Smooth muscle cell (in vitro differentiated cells): ENCODE results near the gene TROAP. TPM values are rescaled to one million over a fixed set of nuclear protein-coding genes. Genes with fewer than 3 reads are reported as not detected.

Source experiments
- DNase-seq: peaks from one replicate; lab custom pipeline; 2025; ENCODE audit not compliant: unreplicated experiment; lab: John Stamatoyannopoulos, UW
- H2AFZ ChIP-seq: fragments of 200-600 bp; sonication (generic); 2 replicates; pipeline ENCODE4 v1.6.0; 2016; ENCODE audit warnings: antibody characterized with exemption, low read depth, mild to moderate bottlenecking
- H3F3A ChIP-seq: fragments of 200-600 bp; sonication (generic); 2 replicates; pipeline ENCODE4 v1.6.0; 2017; ENCODE audit warnings: antibody characterized with exemption, low read depth
- H3K27ac ChIP-seq: fragments of 200-600 bp; sonication (generic); 2 replicates; pipeline ENCODE4 v1.5.1; 2016; ENCODE audit warnings: low read depth, mild to moderate bottlenecking
- H3K27me3 ChIP-seq: fragments of 200-600 bp; sonication (generic); 2 replicates; pipeline ENCODE4 v1.6.1; 2016; ENCODE audit warnings: low read depth, mild to moderate bottlenecking
- H3K36me3 ChIP-seq: fragments of 200-600 bp; sonication (generic); 2 replicates; pipeline ENCODE4 v1.5.1; 2016; ENCODE audit warnings: low read depth
- H3K4me1 ChIP-seq: fragments of 200-600 bp; sonication (generic); 2 replicates; pipeline ENCODE4 v1.5.1; 2016; ENCODE audit warnings: low read depth
- H3K4me2 ChIP-seq: fragments of 200-600 bp; sonication (generic); 2 replicates; pipeline ENCODE4 v1.6.0; 2016; ENCODE audit warnings: mild to moderate bottlenecking
- H3K4me3 ChIP-seq: fragments of 200-600 bp; sonication (generic); 2 replicates; pipeline ENCODE4 v1.5.1; 2016; ENCODE audit warnings: mild to moderate bottlenecking
- H3K79me2 ChIP-seq: fragments of 200-600 bp; sonication (generic); 2 replicates; pipeline ENCODE4 v1.6.0; 2016; ENCODE audit warnings: low read depth, mild to moderate bottlenecking
- H3K9ac ChIP-seq: fragments of 200-600 bp; sonication (generic); 2 replicates; pipeline ENCODE4 v1.6.0; 2016; ENCODE audit warnings: low read depth
- H3K9me3 ChIP-seq: fragments of 200-600 bp; sonication (generic); replicated peaks from 2 replicates; pipeline ENCODE4 v1.5.1; 2016; ENCODE audit warnings: low read depth
- H4K20me1 ChIP-seq: fragments of 200-600 bp; sonication (generic); 2 replicates; pipeline ENCODE4 v1.6.0; 2016; ENCODE audit warnings: low read depth
- CTCF ChIP-seq: fragments of 200-600 bp; sonication (generic); IDR thresholded peaks from 2 replicates; pipeline ENCODE4 v1.5.1; 2017; ENCODE audit warnings: borderline replicate concordance, mild to moderate bottlenecking, antibody characterized with exemption; ENCODE audit not compliant: insufficient read depth, poor library complexity, severe bottlenecking
- WGBS: methylation state at CpG from one replicate; pipeline ENCODE4 v1.1.7; 2016; ENCODE audit warnings: low lambda C conversion rate; 5-methylcytosine and 5-hydroxymethylcytosine counted together
- polyA plus RNA-seq: library from polyadenylated mRNA; unstranded; fragments of >200 nt; fragmentation: Nextera tagmentation; extraction: Ambion mirVana; gene quantifications from 2 replicates; pipeline ENCODE4 v1.2.1, GENCODE V29; 2016
- total RNA-seq: library from RNA; depleted of rRNA; stranded (reverse); fragments of >200 nt; gene quantifications from 2 replicates; pipeline ENCODE4 v1.2.3, GENCODE V29; 2014

TROAP gene
- total and polyA plus RNA-seq, 2 experiments from 2014 or later: 3.7 to 8.5 TPM

- peak overlapping the region; percentile 38 for H3K4me3 ChIP-seq
- H3K36me3 ChIP-seq: no peaks in the 10 kb centered on the region
- H2AFZ ChIP-seq: no peak overlapping the region
- no peak overlapping the region for H3K27ac ChIP-seq
- H3K9ac ChIP-seq: no peak overlapping the region
- no peaks in the 10 kb centered on the region for H3K4me1 ChIP-seq
- H3K9me3 ChIP-seq: no peaks in the 10 kb centered on the region
- 53% methylated on average over 6 of the region's 8 CpGs for WGBS
- peak overlapping the region; percentile 79 for H3K4me2 ChIP-seq
- no peak for TF ChIP-seq CTCF
- no peaks in the 10 kb centered on the region for H4K20me1 ChIP-seq
- H3K27me3 ChIP-seq: peaks cover 65% of the 10 kb centered on the region
- no peak for DNase-seq
- no peaks in the 10 kb centered on the region for H3F3A ChIP-seq
- H3K79me2 ChIP-seq: no peaks in the 10 kb centered on the region
Measured at GRCh38 chr12:49297695-49298060, 25.4 kb upstream of the TROAP start.

DNA sequence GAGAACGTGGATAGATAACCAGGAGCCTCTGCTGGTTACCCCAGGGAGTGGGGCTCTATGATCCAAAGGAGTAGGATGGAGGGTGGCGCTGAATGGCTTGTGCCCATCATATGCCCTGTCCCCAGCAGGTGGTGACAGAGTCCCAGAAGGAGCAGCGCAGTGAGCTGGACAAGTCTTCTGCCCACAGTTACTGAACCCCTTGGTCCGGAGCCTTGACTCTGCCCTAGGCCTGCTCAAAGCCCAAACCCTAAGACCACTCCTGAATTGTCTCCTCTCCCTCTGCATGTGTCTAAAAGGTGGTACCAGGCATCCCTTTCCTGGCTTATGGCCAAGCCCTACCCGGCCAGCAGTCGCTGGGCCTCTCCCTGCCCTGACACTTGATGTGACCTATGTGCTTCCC, 24.9 kb upstream of the TROAP start:
- Histone ChIP-seq H3K4me2 (no peak overlapping the region), H3K9ac (no peak overlapping the region), H4K20me1 (no peaks in the 10 kb centered on the region), H3K36me3 (no peaks in the 10 kb centered on the region), H2AFZ (no peak overlapping the region), H3F3A (no peaks in the 10 kb centered on the region), H3K27ac (no peak overlapping the region), H3K9me3 (no peaks in the 10 kb centered on the region), H3K27me3 (peaks cover 67% of the 10 kb centered on the region), H3K4me1 (no peaks in the 10 kb centered on the region), H3K4me3 (no peak overlapping the region), H3K79me2 (no peaks in the 10 kb centered on the region)
- no peak for TF ChIP-seq CTCF
- WGBS: 85% methylated on average over 6 of the region's 6 CpGs
- DNase-seq: no peak

DNA sequence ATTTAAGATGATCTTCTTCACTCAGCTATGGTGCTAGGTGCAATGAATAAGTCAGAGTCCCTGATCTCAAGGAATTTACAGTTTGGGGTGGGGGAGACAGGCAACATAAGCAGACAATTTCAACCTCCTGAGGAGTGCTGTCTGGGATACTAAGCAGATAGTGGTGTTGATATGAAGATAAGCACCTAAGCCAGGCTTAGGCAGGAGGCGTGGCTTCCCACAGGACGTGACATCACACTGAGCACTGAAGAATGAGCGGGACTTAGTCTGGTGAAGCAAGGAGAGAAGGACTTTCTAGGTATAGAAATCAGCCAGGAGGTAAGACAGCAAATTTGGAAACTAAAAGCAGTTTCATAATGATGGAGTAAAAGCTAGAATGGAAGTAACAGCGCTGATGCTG, 21.3 kb upstream of the TROAP start:
- no peak for TF ChIP-seq CTCF
- H3K36me3 ChIP-seq: no peaks in the 10 kb centered on the region
- H3K4me1 ChIP-seq: no peaks in the 10 kb centered on the region
- no peak overlapping the region for H3K27ac ChIP-seq
- no peak overlapping the region for H3K4me3 ChIP-seq
- no peaks in the 10 kb centered on the region for H3K9me3 ChIP-seq
- H4K20me1 ChIP-seq: no peaks in the 10 kb centered on the region
- H3K79me2 ChIP-seq: no peaks in the 10 kb centered on the region
- WGBS: 58% methylated on average over 4 of the region's 4 CpGs
- no peak overlapping the region for H2AFZ ChIP-seq
- no peak overlapping the region for H3K9ac ChIP-seq
- no peaks in the 10 kb centered on the region for H3F3A ChIP-seq
- DNase-seq: no peak
- H3K27me3 ChIP-seq: peaks cover 31% of the 10 kb centered on the region
- H3K4me2 ChIP-seq: no peak overlapping the region

DNA sequence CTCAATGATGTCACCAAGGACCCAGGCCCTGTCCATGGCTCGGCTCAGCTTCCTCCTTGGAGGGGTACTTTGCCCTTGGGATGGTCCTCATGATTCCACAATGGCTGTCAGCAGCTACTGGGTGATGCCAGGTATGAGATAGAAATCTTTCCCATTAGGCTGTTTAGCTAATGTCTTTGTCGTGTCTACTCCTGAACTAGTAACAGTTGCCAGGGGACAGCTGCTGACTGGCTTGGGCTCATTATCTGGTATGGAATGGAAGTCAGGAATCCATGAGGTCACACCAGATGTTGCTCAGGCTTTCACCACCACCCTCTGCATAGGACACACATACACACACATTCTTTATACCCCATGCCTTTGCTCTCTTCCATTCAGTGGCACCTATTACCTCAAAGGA, 18.9 kb upstream of the TROAP start:
- DNase-seq: no peak
- H3K9me3 ChIP-seq: no peaks in the 10 kb centered on the region
- no peak overlapping the region for H3K27ac ChIP-seq
- no peaks in the 10 kb centered on the region for H3K36me3 ChIP-seq
- H4K20me1 ChIP-seq: no peaks in the 10 kb centered on the region
- WGBS: 49% methylated on average over 2 of the region's 2 CpGs
- H2AFZ ChIP-seq: no peak overlapping the region
- no peak overlapping the region for H3K4me2 ChIP-seq
- no peak overlapping the region for H3K4me3 ChIP-seq
- no peaks in the 10 kb centered on the region for H3K79me2 ChIP-seq
- H3F3A ChIP-seq: no peaks in the 10 kb centered on the region
- H3K27me3 ChIP-seq: peaks cover 13% of the 10 kb centered on the region
- no peaks in the 10 kb centered on the region for H3K4me1 ChIP-seq
- no peak for TF ChIP-seq CTCF
- H3K9ac ChIP-seq: no peak overlapping the region
